ENCODE results near the gene PARP9.
"Not testable (repeated sequence)": the region's sequence is repeated elsewhere in the genome, so short reads cannot be mapped to it uniquely, and the experiment has no call there.

Gene PARP9

DNA sequence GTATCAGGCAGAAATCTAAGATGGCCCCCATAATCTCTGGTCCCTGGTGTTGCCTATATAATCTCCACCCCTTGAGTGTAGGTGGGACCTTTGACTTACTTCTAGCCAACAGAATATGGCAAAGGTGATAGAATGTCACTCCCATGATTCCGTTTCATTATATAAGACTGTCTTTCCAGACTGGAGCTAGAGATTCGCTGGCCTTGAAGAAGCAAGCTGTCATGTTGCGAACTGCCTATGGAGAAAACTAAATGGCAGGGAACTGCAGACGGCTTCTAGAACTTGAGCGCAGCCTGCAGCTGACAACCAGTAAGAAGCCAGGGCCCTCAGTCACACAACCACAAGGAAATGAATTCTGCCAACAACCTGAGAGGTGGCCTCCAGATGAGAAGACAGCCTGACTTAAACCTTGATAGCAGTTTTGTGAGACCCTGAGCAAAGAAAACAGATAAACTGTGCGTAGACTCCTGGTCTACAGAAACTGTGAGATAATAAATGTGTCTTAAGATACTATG is 47.2 kb downstream of the PARP9 start:
- no peak for DNase-seq

DNA sequence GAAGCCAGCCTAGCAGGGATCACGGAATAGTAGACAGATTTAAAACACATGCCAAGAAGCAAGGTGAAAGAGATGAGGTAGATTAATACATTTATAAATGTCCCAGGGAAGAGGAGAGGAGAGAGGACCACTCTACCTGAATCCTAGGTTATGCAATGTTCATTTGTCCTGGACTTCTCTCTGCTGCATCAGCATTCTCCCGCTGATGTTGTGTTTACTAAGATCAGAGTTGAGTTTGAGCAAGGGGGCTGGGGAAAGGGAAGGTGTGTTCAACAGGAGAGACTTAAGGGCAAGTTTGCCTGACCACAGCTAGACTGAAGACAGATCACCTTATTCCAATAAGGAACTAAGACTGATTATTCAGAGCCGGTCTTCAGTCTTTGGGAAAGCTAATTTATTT is 48.2 kb downstream of the PARP9 start:
- DNase-seq, result no peak

DNA sequence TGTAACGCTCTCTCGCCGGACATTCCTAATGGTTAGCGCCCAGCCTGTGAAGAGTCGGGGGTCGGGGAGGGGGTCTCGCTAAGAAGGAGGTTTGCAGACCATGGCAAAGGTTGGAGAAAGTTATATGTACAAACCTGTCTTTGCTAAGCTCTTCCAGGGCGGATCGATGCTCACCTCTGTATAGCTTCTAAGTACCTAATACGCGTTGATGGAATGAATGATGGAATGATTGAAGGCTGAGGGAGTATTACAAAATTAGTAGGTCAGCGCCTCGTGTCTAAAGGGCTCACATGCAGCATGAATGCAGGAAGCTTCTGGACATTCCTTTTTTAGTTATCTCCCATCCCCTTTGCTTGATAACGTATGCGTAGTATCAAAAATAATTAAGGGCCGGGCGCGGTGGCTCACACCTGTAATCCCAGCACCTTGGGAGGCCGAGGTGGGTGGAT is 49.1 kb downstream of the PARP9 start:
- DNase-seq, result no peak

DNA sequence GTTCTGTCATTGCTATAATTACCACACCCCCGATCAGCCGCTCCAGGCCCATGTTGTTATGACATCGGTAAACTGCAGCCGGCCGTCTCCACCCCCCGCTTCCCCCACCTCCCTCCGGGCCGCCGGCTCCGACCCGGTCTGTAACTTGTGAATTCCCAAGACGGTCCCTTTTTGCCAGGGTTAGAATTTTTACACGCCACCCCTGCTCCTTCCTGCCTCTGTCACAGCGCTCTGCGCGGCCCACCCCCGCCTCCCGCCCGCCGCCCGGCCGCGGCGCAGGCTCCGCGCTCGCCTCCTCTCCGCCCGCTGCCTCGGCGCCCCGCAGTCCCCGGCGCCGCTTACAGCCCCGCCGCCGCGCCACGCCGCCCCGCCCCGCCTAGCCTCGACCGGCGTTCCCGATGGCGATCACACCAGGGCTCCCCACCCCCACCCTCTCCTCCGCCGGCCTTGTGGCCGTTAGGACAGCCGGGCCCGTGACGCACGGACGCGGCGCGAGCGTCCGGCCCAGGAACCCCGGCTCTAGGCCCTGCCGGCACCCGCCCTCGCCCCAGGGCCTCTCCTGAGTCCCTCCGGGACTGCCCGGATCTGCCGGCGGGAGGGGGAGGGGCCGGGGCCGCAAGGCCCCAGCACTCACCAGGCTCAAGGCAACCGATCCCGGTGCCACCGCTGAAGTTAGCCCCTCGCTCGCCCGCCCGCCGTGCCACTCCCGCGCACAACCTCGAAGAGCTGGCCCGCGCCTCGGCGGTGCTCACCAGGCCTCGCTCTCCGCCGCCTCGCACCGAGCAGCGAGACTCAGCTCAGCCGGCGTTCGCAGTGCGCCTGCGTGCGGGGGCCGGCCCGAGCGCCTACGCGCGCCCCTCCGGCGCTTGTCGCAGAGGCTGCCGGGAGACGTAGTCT is 49.7 kb downstream of the PARP9 start, which contains the start of gene KPNA1:
TSS of gene KPNA1 (minus strand) at position 817 of the 897 bp plus-strand sequence. CDS start 18,374 bp downstream, outside the sequence.
- peak; percentile 67 for DNase-seq

DNA sequence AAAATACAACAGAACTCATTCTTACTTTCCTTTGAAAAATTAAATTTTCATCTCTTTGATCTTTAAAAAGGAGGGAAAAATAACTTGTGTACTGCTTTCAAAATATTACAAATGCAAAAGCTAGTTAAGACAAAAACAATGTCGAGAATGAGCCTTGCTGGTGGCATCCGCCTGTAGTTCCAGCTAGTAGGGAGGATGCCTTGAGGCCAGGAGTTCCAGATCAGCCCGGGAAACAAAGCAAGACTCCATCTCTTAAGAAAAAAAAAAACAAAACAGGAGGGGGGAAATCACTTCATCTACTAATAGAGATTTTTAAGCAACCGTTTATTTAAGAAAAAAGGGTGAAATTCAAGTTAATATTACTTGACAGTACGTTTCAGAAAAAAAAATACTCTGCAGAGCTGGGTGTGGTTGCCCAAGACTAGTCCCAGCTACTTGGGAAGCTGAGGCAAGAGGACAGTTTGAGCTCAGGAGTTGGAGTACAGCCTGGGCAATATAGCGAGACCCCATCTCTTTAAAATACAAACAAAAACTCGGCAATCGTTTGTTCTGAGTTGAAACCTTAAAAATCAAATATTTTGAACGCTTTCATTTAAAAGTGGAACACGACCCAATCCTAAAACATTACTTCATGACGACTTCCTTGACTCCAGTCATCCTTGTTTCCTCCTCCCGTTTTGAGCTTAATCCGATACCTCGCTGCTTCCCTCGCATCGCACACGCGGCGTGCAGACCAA is 50.5 kb downstream of the PARP9 start:
- DNase-seq, result no peak

DNA sequence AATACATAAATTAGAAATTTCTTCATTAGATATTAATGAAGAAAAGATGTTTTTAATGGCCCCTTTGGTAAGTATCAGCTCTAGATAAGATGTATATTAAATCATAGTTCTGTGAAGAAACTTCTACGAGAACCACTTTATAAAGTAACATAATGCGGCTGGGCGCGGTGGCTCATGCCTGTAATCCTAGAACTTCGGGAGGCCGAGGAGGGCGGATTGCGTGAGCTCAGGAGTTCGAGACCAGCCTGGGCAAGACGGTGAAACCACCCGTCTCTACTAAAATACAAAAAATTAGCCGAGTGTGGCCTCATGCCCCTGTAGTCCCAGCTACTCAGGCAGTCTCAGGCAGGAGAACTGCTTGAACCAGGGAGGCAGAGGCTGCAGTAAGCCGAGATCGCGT is 51.8 kb downstream of the PARP9 start:
- DNase-seq, result no peak

DNA sequence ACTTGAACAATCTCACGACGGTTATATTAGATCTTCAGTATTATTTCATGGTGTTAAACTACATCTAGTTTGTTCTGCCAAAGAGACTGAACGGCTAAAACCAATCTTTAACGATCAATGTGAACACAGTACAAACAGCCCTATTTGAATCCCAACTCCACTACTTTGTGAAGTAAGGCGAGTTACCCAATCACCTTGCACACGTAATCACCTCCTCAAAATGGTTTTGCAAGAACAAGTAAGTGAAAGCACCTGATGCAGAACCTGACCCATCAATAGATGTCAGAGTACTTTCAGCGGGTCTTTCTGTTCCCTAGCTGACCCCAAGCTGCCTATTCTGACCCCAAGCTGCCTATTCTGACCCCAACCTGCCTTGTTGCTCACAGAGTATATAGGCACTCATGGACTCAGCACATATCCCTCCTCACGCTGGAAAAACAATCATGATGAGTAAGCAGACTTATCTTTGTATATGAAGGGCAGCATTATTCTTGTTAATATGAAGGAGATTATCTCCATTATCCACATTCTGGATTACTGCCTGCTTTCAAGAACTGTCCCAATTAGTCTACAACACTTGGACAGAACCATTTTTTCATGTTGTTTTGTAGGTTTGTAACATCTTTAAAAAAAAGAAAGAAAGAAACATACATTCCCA is 53.1 kb downstream of the PARP9 start:
- DNase-seq, result no peak

DNA sequence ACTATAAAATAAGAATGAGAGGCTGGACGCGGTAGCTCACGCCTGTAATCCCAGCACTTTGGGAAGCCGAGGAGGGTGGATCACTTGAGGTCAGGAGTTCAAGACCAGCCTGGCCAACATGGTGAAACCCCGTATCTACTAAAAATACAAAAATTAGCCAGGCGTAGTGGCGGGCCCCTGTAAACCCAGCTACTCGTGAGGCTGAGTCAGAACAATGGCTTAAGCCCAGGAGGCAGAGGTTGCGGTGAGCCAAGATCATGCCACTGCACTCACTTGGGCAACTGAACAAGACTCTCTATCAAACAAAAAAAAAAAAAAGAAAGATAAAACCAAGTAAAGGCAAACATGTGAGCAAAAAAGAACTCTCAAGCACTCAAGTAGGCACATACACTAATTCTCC is 55.2 kb downstream of the PARP9 start:
- DNase-seq, result not testable (repeated sequence)

DNA sequence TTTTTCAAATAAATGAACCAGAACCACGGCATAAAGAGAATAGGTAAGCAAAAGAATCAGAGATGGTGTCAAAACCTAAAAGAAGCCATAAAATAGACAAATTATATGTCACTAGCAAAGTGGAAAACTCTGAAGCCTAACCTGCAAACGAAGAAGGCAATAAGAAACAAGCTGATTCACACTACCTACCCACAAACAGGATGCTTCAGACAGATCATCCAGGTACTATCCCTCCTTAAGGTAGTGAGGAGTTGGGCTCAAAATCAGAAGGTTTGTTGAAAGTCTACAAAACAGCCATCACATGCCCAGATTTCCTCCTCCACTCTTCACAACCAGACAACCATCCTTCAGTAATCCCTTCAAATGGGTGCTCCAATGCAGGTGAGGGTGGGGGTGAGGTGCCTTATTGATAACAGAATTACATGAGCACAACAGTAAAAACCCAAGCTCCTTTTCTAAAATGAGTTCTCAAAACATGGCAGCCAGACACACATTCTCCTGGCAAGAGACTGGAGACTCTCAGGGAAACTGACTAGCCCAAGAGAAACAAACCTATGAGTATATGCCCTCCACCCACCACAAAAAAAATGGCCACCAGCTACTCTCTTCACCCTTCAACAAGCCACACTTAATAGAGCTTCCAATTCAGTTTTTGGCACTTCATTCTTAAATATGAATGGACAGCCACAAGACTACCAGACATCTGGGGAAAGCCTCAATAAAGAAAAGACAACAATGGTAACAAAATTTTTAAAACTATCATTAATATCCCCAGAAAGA is 55.8 kb downstream of the PARP9 start:
- no peak for DNase-seq

DNA sequence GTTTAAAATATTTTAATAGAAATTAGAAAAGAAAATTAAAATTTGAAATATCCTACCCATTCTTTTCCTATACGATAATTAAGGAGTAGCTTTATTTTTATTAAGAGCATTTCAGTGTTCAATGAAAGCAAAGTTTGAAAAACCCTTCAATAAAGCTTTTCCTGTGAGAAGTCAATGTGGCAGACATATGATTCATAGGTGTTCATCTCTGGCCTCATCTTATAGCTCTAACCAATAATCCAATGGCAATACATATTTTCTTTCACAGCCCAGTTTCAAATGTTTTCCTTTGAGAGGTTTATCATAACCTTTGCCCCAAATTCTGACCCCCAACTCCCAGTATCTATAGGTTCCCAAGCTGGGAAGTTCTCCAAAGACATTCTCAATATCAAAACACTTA is 57.6 kb downstream of the PARP9 start:
- no peak for DNase-seq

DNA sequence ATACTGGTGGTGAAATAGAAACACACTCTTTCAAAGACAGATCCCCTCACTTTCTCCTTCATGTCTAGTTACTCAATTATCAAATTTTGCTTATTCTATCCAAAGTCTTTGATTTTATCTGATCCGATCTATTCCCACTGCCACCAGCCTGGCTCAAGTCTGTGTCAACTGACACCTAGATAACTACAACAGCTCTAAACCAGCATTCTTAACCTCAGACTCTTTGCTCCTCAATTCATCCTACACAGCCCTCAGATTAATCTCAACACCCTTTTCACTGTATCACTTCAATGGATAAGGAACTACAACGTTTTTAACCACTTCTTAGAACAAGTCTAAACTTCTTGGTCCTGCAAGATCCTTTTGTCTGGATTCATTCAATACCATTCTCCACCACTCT is 58.4 kb downstream of the PARP9 start:
- no peak for DNase-seq

DNA sequence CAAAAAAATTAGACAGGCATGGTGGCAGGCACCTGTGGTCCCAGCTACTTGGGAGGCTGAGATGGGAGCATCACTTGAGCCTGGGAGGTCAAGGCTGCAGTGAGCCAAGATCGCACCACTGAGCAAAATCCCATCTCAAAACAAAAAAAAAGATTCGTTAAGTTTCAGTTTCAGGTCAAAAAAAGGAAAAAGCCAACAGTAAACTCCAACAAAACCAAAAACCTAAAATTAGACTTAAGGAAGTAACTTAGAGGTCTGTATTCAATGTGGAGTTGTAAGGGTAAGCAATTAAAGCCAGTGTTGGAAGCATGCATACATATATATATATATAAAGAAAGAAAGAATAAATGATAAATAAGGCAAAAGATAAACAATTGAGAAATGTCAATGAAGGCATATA is 61.2 kb downstream of the PARP9 start:
- DNase-seq, result no peak

DNA sequence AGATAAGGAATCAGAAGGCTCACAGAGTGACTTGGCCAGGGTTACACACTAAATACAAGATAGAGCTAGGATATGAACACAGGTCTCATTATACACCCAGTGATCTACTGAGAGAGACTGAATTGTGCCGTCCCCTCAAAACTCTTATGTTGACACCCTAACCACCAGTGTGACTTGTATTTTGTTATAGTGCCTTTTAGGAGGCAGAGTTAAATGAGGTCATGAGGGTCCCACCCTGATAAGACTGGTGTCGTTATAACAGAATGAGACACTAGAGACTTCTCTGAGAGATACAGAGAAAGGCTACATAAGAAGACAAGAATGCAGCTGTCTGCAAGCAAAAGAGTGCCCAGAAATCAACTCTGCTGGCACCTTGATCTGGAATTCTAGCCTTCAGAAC is 62.0 kb downstream of the PARP9 start:
- no peak for DNase-seq

DNA sequence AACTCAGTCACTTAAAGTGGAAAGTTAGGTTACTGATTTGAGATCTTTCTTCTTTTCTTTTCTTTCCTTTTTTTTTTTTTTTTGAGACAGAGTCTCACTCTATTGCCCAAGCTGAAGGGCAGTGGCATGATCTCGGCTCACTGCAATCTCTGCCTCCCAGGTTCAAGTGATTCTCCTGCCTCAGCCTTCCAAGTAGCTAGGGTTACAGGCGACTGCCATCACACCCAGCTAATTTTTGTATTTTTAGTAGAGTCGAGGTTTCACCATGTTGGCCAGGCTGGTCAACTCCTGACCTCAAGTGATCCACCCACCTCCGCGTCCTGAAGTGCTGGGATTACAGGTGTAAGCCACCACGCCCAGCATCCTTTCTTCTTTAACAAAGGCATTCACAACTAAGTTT is 63.1 kb downstream of the PARP9 start:
- not testable (repeated sequence) for DNase-seq

DNA sequence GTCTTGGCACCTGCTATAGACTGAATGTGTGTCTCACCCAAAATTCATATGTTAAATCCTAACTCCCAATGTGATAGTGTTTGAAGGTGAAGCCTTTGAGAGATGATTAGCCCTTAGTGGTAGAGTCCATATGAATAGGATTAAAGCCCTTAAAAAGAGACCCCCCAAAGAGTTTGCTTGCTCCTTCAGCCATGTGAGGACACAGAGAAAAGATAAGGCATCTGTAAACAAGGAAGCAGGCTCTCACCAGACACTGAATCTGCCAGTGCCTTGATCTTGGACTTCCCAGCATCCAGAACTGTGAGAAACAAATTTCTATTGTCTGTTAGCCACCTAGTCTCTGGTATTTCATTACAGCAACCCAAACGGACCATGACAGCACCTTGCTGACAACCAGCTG is 65.9 kb downstream of the PARP9 start:
- DNase-seq, result no peak

DNA sequence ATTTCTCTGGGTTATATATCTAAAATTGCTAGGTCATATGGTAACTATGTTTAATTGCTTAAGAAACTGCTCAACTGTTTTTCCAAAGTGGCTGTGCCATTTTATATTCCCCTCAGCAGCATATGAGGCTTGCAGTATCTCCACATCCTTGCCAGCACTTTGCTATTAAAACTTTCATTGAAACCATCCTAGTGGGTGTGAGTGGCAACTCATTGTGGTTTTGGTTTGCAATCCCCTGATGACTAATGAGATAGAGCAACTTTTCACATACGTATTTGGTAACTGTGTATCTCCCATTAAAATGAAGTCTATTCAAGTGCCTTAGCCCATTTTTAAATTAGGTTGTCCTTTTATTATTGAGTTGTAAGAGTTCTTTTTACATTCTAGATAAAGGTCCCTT is 66.7 kb downstream of the PARP9 start:
- DNase-seq, result no peak

DNA sequence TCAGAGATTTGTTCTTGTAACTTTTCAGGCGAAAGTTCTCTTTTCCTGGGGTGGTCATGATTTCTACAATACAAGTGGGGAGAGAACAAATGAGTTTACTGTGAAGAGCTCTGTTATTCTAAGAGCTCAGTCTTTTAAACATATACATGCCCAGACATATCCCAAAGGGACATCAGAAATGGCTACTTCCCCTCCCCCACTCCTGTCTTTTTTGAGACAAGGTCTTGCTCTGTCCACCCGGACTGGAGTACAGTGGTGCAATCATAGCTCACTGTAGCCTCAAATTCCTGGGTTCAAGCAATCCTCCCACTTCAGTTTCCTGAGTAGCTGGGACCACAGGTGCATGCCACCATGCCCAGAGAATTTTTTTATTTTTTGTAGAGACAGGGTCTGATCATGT is 67.6 kb downstream of the PARP9 start:
- DNase-seq, result no peak

DNA sequence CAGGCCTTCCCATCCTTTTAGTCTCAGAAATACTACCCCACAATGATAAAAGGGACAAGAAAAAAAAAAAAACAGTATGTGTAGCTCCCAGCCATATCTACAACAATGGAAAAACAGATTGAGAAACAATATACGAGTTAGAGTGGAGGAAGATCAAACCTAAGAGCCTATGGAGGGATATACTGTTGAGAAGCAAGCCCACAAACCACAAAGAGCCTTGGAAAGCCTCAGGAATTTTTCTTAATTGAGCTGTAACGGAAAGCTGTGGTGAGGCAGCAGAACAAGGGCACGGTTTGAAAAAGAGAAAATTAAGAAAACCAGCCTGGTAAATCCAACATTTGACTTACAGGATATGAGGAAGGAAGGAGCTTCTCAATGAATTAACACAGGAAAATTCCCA is 70.8 kb downstream of the PARP9 start:
- no peak for DNase-seq

DNA sequence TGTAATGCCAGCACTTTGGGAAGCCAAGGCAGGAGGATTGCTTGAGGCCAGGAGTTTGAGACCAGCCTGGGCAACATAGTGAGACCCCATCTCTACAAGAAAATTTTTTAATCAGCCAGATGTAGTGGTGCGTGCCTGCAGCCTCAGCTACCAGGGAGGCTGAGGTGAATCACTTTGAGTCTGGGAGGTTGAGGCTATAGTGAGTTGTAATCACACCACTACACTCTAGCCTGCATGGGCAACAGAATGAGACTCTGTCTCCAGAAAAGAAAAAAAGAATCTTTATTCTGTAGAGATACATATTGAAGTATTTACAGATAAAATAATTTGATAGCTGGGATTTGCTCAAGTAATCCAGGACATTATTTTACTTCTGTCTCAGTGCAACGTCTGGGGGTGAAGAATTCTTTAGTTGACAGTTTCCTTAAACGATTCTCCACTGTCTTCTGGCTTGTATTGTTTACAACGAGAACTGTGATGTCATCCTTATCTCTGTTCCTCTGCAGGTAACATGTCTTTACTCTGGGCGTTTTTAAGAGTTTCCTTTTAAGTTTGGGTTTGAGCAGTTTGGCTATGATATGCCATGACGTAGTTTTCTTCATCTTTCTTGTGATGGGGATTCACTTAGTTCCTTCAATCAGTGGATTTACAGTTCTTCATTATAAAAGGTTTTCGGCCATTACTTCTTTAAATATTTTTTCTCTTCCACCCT is 75.7 kb downstream of the PARP9 start:
- DNase-seq, result no peak

DNA sequence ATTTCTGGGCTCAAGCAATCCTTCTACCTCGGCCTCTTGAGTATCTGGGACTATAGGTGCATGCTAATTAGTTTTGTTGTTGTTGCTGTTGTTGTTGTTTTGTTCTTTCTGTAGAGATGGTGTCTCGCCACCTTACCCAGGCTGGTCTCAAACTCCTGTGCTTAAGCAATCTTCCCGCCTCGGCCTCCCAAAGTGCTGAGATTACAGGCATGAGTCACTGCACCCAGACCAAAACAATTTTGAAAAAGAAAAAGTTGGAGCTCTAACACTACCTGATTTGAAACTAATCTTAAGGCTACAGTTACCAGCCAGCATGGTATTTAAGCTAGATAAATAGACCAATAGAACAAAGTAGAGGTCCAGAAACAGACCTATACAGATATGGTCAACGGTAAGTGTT is 79.1 kb downstream of the PARP9 start:
- no peak for DNase-seq

DNA sequence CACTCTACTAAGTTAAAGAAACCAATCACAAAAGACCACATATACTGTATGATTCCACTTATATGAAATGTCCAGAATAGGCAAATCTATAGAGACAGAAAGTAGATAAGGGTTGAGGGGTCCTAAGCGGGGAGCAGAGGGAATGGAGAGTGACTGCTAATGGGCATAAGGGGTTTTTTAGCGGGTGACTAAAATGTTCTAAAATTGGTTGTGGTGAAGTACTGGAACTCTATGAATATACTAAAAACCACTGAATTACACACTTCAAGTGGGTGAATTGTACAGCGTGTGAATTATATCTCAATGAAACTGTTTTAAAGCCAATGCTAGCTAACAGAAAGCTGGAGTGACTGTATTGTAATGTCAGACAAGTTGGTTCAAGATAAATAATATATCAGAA is 82.7 kb downstream of the PARP9 start:
- no peak for DNase-seq
